Naive thymus-derived CD4-positive, alpha-beta T cell (primary cell): ENCODE results near the gene PSEN1. TPM values are rescaled to one million over a fixed set of nuclear protein-coding genes. Genes with fewer than 3 reads are reported as not detected.

Experiments used
- ATAC-seq: fragments of 150-1000 bp; cut with Tn5 transposase; 2 replicates; pipeline ENCODE4 v1.10.0; 2021; ENCODE audit warnings: mild to moderate bottlenecking, moderate library complexity
- CTCF ChIA-PET: fragments of 350-600 bp; sonication (Branson Sonifier 250); formaldehyde crosslinking; loops from one replicate; lab custom pipeline; 2021; ENCODE audit warnings: antibody characterized with exemption; lab: Charles Lee
- POLR2A ChIA-PET: fragments of 350-600 bp; sonication (Branson Sonifier 250); formaldehyde crosslinking; loops from one replicate; lab custom pipeline; 2021; ENCODE audit warnings: antibody characterized with exemption, inconsistent platforms; lab: Charles Lee
- DNase-seq, 9 donors: peaks; one replicate each; pipeline versions ENCODE4 v3.0.0 to v3.0.0-alpha.2; 2020 to 2022; ENCODE audit warnings: mixed read lengths in 1 of 9
- H3K27ac ChIP-seq: one replicate; pipeline ENCODE4 v1.7.0; 2013; ENCODE audit warnings: mild to moderate bottlenecking, low read depth, low read length, moderate library complexity
- H3K27me3 ChIP-seq, 2 donors: one replicate each; pipeline ENCODE4 v1.7.0; 2013; ENCODE audit warnings: low read length in 2 of 2, mild to moderate bottlenecking in 2 of 2, moderate library complexity in 2 of 2; ENCODE audit not compliant: control insufficient read depth in 2 of 2, insufficient read depth in 2 of 2
- H3K36me3 ChIP-seq, 3 experiments: 1 replicate in 2 of 3; 2 replicates in 1 of 3; pipeline ENCODE4 v1.7.0; 2013; ENCODE audit warnings: low read length in 3 of 3, mild to moderate bottlenecking in 3 of 3, moderate library complexity in 1 of 3; ENCODE audit not compliant: insufficient read depth in 3 of 3, control insufficient read depth in 2 of 3
- H3K4me1 ChIP-seq, 2 donors: one replicate each; pipeline ENCODE4 v1.7.0; 2013; ENCODE audit warnings: low read length in 2 of 2, mild to moderate bottlenecking in 2 of 2, moderate library complexity in 1 of 2; ENCODE audit not compliant: control insufficient read depth in 2 of 2, insufficient read depth in 2 of 2
- H3K4me3 ChIP-seq: 2 replicates; pipeline ENCODE4 v1.7.0; 2013; ENCODE audit warnings: mild to moderate bottlenecking, low read length
- H3K9me3 ChIP-seq, 3 experiments: 1 replicate in 2 of 3; 2 replicates in 1 of 3; pipeline ENCODE4 v1.7.0; 2013; ENCODE audit warnings: low read length in 3 of 3; ENCODE audit not compliant: control insufficient read depth in 2 of 3
- H3K27ac Mint-ChIP-seq, 9 donors: one replicate each; pipeline ENCODE4 v1.8.0; 2020 to 2022; ENCODE audit warnings: mixed read lengths in 9 of 9, mild to moderate bottlenecking in 8 of 9, moderate library complexity in 5 of 9, inconsistent platforms in 2 of 9
- H3K27me3 Mint-ChIP-seq, 5 donors: one replicate each; pipeline ENCODE4 v1.8.0; 2021 to 2022; ENCODE audit warnings: mixed read lengths in 5 of 5, mild to moderate bottlenecking in 1 of 5
- H3K36me3 Mint-ChIP-seq, 5 donors: one replicate each; pipeline ENCODE4 v1.8.0; 2020 to 2022; ENCODE audit warnings: mixed read lengths in 5 of 5, mild to moderate bottlenecking in 3 of 5, inconsistent platforms in 1 of 5
- H3K4me1 Mint-ChIP-seq, 7 donors: one replicate each; pipeline ENCODE4 v1.8.0; 2020 to 2022; ENCODE audit warnings: mixed read lengths in 7 of 7, mild to moderate bottlenecking in 3 of 7, inconsistent platforms in 1 of 7
- H3K4me3 Mint-ChIP-seq, 10 donors: one replicate each; pipeline ENCODE4 v1.8.0; 2020 to 2022; ENCODE audit warnings: mild to moderate bottlenecking in 10 of 10, mixed read lengths in 10 of 10, moderate library complexity in 6 of 10, inconsistent platforms in 2 of 10
- H3K9me3 Mint-ChIP-seq, 11 donors: one replicate each; pipeline ENCODE4 v1.8.0; 2020 to 2022; ENCODE audit warnings: mixed read lengths in 11 of 11, mild to moderate bottlenecking in 4 of 11, inconsistent platforms in 1 of 11, moderate library complexity in 1 of 11
- intact Hi-C, 2 donors: fragments of 100-400 bp; cut with micrococcal nuclease; formaldehyde crosslinking; loops; one replicate each; pipeline ENCODE4 v1.15.1; 2023
- polyA plus RNA-seq, 2 donors: library from polyadenylated mRNA; unstranded; fragments of 300-500 nt; fragmentation: Illumina TruSeq; gene quantifications; one replicate each; pipeline ENCODE4 v1.2.3, GENCODE V29; 2021
- total RNA-seq, 6 experiments: library from RNA in 5 of 6; stranded (reverse) in 5 of 6; gene quantifications; 1 replicate in 5 of 6; 2 replicates in 1 of 6; pipeline ENCODE4 v1.2.3 and lab custom pipeline; 2021 to 2026

The PSEN1 gene
- total and polyA plus RNA-seq, 7 experiments from 2014 or later, result 23.7 to 55.8 (median 43.2) TPM

GRCh38 chr14:73238424-73238852 is 102.1 kb downstream of the PSEN1 start:
- ChIA-PET POLR2A (no interaction called here), CTCF (interaction anchor here (0.6 kb wide), 1 partner anchor 226 kb away, joined by 3 read pairs; no protein-coding TSS in a partner anchor)
- no peak overlapping the region for H3K4me3 ChIP-seq
- DNase-seq, result no peak
- Mint-ChIP-seq H3K27ac (no peak overlapping the region), H3K36me3 (peaks cover 0 to 5% (median 0%) of the 10 kb centered on the region in 5 donors), H3K9me3 (peaks cover 0 to 1% (median 0%) of the 10 kb centered on the region in 11 donors), H3K4me3 (peak overlapping the region in 7 of 10 donors; percentile 7 to 42 (median 32)), H3K4me1 (peaks cover 10 to 24% (median 20%) of the 10 kb centered on the region in 7 donors), H3K27me3 (peaks cover 71 to 84% (median 75%) of the 10 kb centered on the region in 5 donors)
- no peak overlapping the region for H3K27ac ChIP-seq
- H3K27me3 ChIP-seq, result peaks cover 0 to 8% of the 10 kb centered on the region in 2 donors
- H3K4me1 ChIP-seq, result no peaks in the 10 kb centered on the region
- H3K36me3 ChIP-seq, result no peaks in the 10 kb centered on the region
- no peaks in the 10 kb centered on the region for H3K9me3 ChIP-seq
- intact Hi-C loops, result no loop called here
- ATAC-seq, result no peak

- peaks cover 0 to 1% (median 0%) of the 10 kb centered on the region in 11 donors for H3K9me3 Mint-ChIP-seq
- CTCF ChIA-PET, result no interaction called here
Observed at GRCh38 chr14:73238941-73239340, 102.6 kb downstream of the PSEN1 start.

GRCh38 chr14:73239393-73240241 is 103.3 kb downstream of the PSEN1 start:
- ChIA-PET POLR2A (no interaction called here), CTCF (no interaction called here)
- no peaks in the 10 kb centered on the region for H3K36me3 ChIP-seq
- peaks cover 0 to 1% (median 0%) of the 10 kb centered on the region in 11 donors for H3K9me3 Mint-ChIP-seq
- H3K27me3 ChIP-seq, result peaks cover 0 to 8% of the 10 kb centered on the region in 2 donors
- DNase-seq (no peak), ATAC-seq (no peak)
- peaks cover 68 to 83% (median 75%) of the 10 kb centered on the region in 5 donors for H3K27me3 Mint-ChIP-seq
- intact Hi-C loops, result no loop called here
- H3K27ac Mint-ChIP-seq, result no peak overlapping the region
- H3K4me1 ChIP-seq, result no peaks in the 10 kb centered on the region
- peaks cover 10 to 29% (median 20%) of the 10 kb centered on the region in 7 donors for H3K4me1 Mint-ChIP-seq
- H3K9me3 ChIP-seq, result no peaks in the 10 kb centered on the region
- H3K27ac ChIP-seq, result no peak overlapping the region
- no peak overlapping the region for H3K4me3 ChIP-seq
- peak overlapping the region in 2 of 10 donors; percentile 7 to 34 for H3K4me3 Mint-ChIP-seq
- H3K36me3 Mint-ChIP-seq, result peaks cover 0 to 5% (median 0%) of the 10 kb centered on the region in 5 donors

More at GRCh38 chr14:73238941-73239340, 102.6 kb downstream of the PSEN1 start:
- POLR2A ChIA-PET, result no interaction called here
- intact Hi-C loops, result no loop called here
- Histone ChIP-seq H3K4me1 (no peaks in the 10 kb centered on the region), H3K4me3 (no peak overlapping the region), H3K9me3 (no peaks in the 10 kb centered on the region), H3K36me3 (no peaks in the 10 kb centered on the region), H3K27ac (no peak overlapping the region), H3K27me3 (peaks cover 0 to 8% of the 10 kb centered on the region in 2 donors)
- Mint-ChIP-seq H3K27ac (no peak overlapping the region), H3K4me3 (peak overlapping the region in 3 of 10 donors; percentile 2 to 7 (median 7)), H3K36me3 (peaks cover 0 to 5% (median 0%) of the 10 kb centered on the region in 5 donors), H3K27me3 (peaks cover 71 to 84% (median 75%) of the 10 kb centered on the region in 5 donors), H3K4me1 (peaks cover 10 to 29% (median 20%) of the 10 kb centered on the region in 7 donors)
- ATAC-seq (no peak), DNase-seq (no peak)

- H3K27ac ChIP-seq, result no peak overlapping the region
- no peaks in the 10 kb centered on the region for H3K9me3 ChIP-seq
- DNase-seq, result no peak
- Mint-ChIP-seq H3K27ac (no peak overlapping the region), H3K36me3 (peaks cover 0 to 5% (median 0%) of the 10 kb centered on the region in 5 donors), H3K9me3 (peaks cover 0 to 1% (median 0%) of the 10 kb centered on the region in 11 donors), H3K27me3 (peaks cover 60 to 76% (median 66%) of the 10 kb centered on the region in 5 donors), H3K4me3 (no peak overlapping the region), H3K4me1 (peaks cover 10 to 25% (median 24%) of the 10 kb centered on the region in 7 donors)
- intact Hi-C loops, result no loop called here
- no peak overlapping the region for H3K4me3 ChIP-seq
- no peaks in the 10 kb centered on the region for H3K36me3 ChIP-seq
- ChIA-PET CTCF (no interaction called here), POLR2A (no interaction called here)
- no peaks in the 10 kb centered on the region for H3K4me1 ChIP-seq
- peaks cover 0 to 8% of the 10 kb centered on the region in 2 donors for H3K27me3 ChIP-seq
- ATAC-seq, result peak; percentile 37
Observed at GRCh38 chr14:73240816-73241480, 104.6 kb downstream of the PSEN1 start.

GRCh38 chr14:73241481-73242165 is 105.3 kb downstream of the PSEN1 start:
- Histone ChIP-seq H3K9me3 (no peaks in the 10 kb centered on the region), H3K27ac (no peak overlapping the region), H3K36me3 (no peaks in the 10 kb centered on the region), H3K27me3 (peaks cover 0 to 5% of the 10 kb centered on the region in 2 donors), H3K4me3 (no peak overlapping the region), H3K4me1 (peaks cover 0 to 4% of the 10 kb centered on the region in 2 donors)
- DNase-seq (no peak), ATAC-seq (no peak)
- Mint-ChIP-seq H3K36me3 (peaks cover 0 to 5% (median 0%) of the 10 kb centered on the region in 5 donors), H3K4me1 (peaks cover 12 to 29% (median 26%) of the 10 kb centered on the region in 7 donors), H3K9me3 (peaks cover 0 to 1% (median 0%) of the 10 kb centered on the region in 11 donors), H3K27me3 (peaks cover 53 to 72% (median 62%) of the 10 kb centered on the region in 5 donors), H3K27ac (no peak overlapping the region), H3K4me3 (no peak overlapping the region)
- CTCF ChIA-PET, result no interaction called here
- POLR2A ChIA-PET, result no interaction called here
- intact Hi-C loops, result no loop called here

GRCh38 chr14:73242357-73242901 is 106.1 kb downstream of the PSEN1 start:
- ChIA-PET CTCF (no interaction called here), POLR2A (no interaction called here)
- Histone ChIP-seq H3K4me3 (no peak overlapping the region), H3K27ac (no peak overlapping the region), H3K27me3 (no peaks in the 10 kb centered on the region), H3K4me1 (peaks cover 0 to 4% of the 10 kb centered on the region in 2 donors), H3K36me3 (no peaks in the 10 kb centered on the region), H3K9me3 (no peaks in the 10 kb centered on the region)
- ATAC-seq, result no peak
- no peak for DNase-seq
- H3K27ac Mint-ChIP-seq, result no peak overlapping the region
- H3K27me3 Mint-ChIP-seq, result peaks cover 47 to 68% (median 59%) of the 10 kb centered on the region in 5 donors
- H3K36me3 Mint-ChIP-seq, result peaks cover 0 to 4% (median 0%) of the 10 kb centered on the region in 5 donors
- H3K4me1 Mint-ChIP-seq, result peaks cover 13 to 31% (median 24%) of the 10 kb centered on the region in 7 donors
- intact Hi-C loops, result no loop called here
- H3K4me3 Mint-ChIP-seq, result peak overlapping the region in 3 of 10 donors; percentile 5 to 40 (median 15)
- peaks cover 0 to 2% (median 0%) of the 10 kb centered on the region in 11 donors for H3K9me3 Mint-ChIP-seq
